GM18507 (cell line): ENCODE data around the gene NLN.
A peak's percentile ranks its signal among the peaks of the same experiment; 100 is the strongest.
"Not testable (repeated sequence)": the region's sequence is repeated elsewhere in the genome, so short reads cannot be mapped to it uniquely, and the experiment has no call there.

Experiments
- DNase-seq: peaks from one replicate; pipeline ENCODE4 v3.0.0; 2011; ENCODE audit warnings: low read depth; ENCODE audit not compliant: insufficient read length; ENCODE audit errors: extremely low spot score
- FAIRE-seq: peaks from 2 replicates; lab custom pipeline; 2011; peaks lifted over from hg19 to GRCh38; lab: Jason Lieb, UNC

NLN gene

GRCh38 chr5:65728218-65728617 is 6.2 kb downstream of the NLN start:
- FAIRE-seq = no peak
- no peak for DNase-seq

- DNase-seq (no peak), FAIRE-seq (no peak)
These were observed 8.9 kb downstream of the NLN start for GRCh38 chr5:65730910-65731309.

- not testable (repeated sequence) for FAIRE-seq, DNase-seq
These were observed 10.0 kb downstream of the NLN start for GRCh38 chr5:65732046-65732445.

GRCh38 chr5:65734196-65734775 is 12.3 kb downstream of the NLN start:
- not testable (repeated sequence) for FAIRE-seq, DNase-seq

GRCh38 chr5:65734921-65735320 is 12.9 kb downstream of the NLN start:
- FAIRE-seq (no peak), DNase-seq (no peak)

GRCh38 chr5:65736011-65736410 is 14.0 kb downstream of the NLN start:
- no peak for DNase-seq

GRCh38 chr5:65737842-65738241 is 15.8 kb downstream of the NLN start:
- no peak for FAIRE-seq
- no peak for DNase-seq

More at GRCh38 chr5:65736011-65736410, 14.0 kb downstream of the NLN start:
- no peak for FAIRE-seq

- DNase-seq (no peak), FAIRE-seq (no peak)
These were observed 16.3 kb downstream of the NLN start for GRCh38 chr5:65738305-65738704.

GRCh38 chr5:65739162-65739561 is 17.2 kb downstream of the NLN start:
- FAIRE-seq = no peak
- no peak for DNase-seq

GRCh38 chr5:65742565-65743231 is 20.7 kb downstream of the NLN start:
- DNase-seq (no peak), FAIRE-seq (peak; percentile 85)

- FAIRE-seq (no peak), DNase-seq (no peak)
These were observed 27.3 kb downstream of the NLN start for GRCh38 chr5:65749221-65749844.

- no peak for FAIRE-seq
- no peak for DNase-seq
These were observed 28.0 kb downstream of the NLN start for GRCh38 chr5:65749956-65750355.

- FAIRE-seq (no peak), DNase-seq (no peak)
These were observed 28.9 kb downstream of the NLN start for GRCh38 chr5:65750938-65751337.

- FAIRE-seq (no peak), DNase-seq (no peak)
These were observed 31.2 kb downstream of the NLN start for GRCh38 chr5:65753189-65753588.

GRCh38 chr5:65758546-65759144 is 36.6 kb downstream of the NLN start:
- DNase-seq = no peak
- FAIRE-seq = no peak

GRCh38 chr5:65760504-65761275 is 38.7 kb downstream of the NLN start:
- FAIRE-seq (peak; percentile 57), DNase-seq (no peak)

GRCh38 chr5:65762234-65762633 is 40.2 kb downstream of the NLN start:
- FAIRE-seq (no peak), DNase-seq (no peak)

- FAIRE-seq = no peak
- DNase-seq = no peak
These were observed 43.6 kb downstream of the NLN start for GRCh38 chr5:65765582-65765981.

- FAIRE-seq = no peak
- DNase-seq = no peak
These were observed 44.2 kb downstream of the NLN start for GRCh38 chr5:65766175-65766574.

GRCh38 chr5:65766781-65767180 is 44.8 kb downstream of the NLN start:
- FAIRE-seq (no peak), DNase-seq (no peak)
